Activated CD4-positive, alpha-beta T cell treated with anti-CD3 and anti-CD28 coated beads, Interleukin-2, amount 10 ng/mL, durations not matched to agents 7 days and 5 days (primary cell): ENCODE results near the gene ZNF679. TPM values are rescaled to one million over a fixed set of nuclear protein-coding genes. Genes with fewer than 3 reads are reported as not detected.
"Not testable (repeated sequence)": the region's sequence is repeated elsewhere in the genome, so short reads cannot be mapped to it uniquely, and the experiment has no call there.

Experiments used
- CTCF ChIA-PET: fragments of 350-600 bp; sonication (Branson Sonifier 250); formaldehyde crosslinking; loops from one replicate; lab custom pipeline; 2021; ENCODE audit warnings: antibody characterized with exemption; lab: Charles Lee
- POLR2A ChIA-PET: fragments of 350-600 bp; sonication (Branson Sonifier 250); formaldehyde crosslinking; loops from one replicate; lab custom pipeline; 2021; ENCODE audit warnings: antibody characterized with exemption; lab: Charles Lee
- DNase-seq: peaks from one replicate; pipeline ENCODE4 v3.0.0-alpha.2; 2020
- H3K27ac Mint-ChIP-seq: one replicate; pipeline ENCODE4 v1.8.0; 2021; ENCODE audit warnings: mild to moderate bottlenecking, moderate library complexity, mixed read lengths
- H3K27me3 Mint-ChIP-seq: one replicate; pipeline ENCODE4 v1.8.0; 2021; ENCODE audit warnings: mixed read lengths
- H3K36me3 Mint-ChIP-seq: one replicate; pipeline ENCODE4 v1.8.0; 2021; ENCODE audit warnings: low read depth, mixed read lengths
- H3K4me1 Mint-ChIP-seq: one replicate; pipeline ENCODE4 v1.8.0; 2021; ENCODE audit warnings: mixed read lengths
- H3K4me3 Mint-ChIP-seq: one replicate; pipeline ENCODE4 v1.8.0; 2021; ENCODE audit warnings: mild to moderate bottlenecking, moderate library complexity, mixed read lengths
- H3K9me3 Mint-ChIP-seq: one replicate; pipeline ENCODE4 v1.8.0; 2021; ENCODE audit warnings: mixed read lengths
- total RNA-seq, 2 experiments: library from RNA; stranded (reverse); gene quantifications; one replicate each; pipeline ENCODE4 v1.2.3, GENCODE V29; 2021

ZNF679 gene
- total RNA-seq, 2 experiments from 2014 or later = not detected

DNA sequence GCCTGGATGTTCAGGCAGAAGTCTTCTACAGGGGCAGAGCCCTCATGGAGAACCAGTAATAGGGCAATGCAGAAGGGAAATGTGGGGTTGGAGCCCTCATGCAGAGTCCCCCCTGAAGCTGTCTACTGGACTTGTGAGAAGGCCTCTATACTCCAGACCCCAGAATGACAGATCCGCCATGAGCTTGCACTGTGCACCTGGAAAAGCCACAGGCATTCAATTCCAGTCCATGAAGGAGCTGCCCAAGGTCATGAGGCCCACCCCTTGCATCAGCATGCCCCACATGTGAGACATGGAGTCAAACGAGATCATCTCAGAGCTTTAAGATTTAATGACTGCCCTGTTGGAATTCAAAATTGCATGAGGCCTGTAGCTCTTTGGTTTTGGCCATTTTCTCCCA lies 4.9 kb upstream of the ZNF679 start:
- Mint-ChIP-seq H3K27ac (no peak overlapping the region), H3K4me1 (no peaks in the 10 kb centered on the region), H3K36me3 (peaks cover 2% of the 10 kb centered on the region), H3K4me3 (no peak overlapping the region), H3K27me3 (no peaks in the 10 kb centered on the region), H3K9me3 (peaks cover 57% of the 10 kb centered on the region)
- POLR2A ChIA-PET = no interaction called here
- no peak for DNase-seq
- CTCF ChIA-PET = no interaction called here

DNA sequence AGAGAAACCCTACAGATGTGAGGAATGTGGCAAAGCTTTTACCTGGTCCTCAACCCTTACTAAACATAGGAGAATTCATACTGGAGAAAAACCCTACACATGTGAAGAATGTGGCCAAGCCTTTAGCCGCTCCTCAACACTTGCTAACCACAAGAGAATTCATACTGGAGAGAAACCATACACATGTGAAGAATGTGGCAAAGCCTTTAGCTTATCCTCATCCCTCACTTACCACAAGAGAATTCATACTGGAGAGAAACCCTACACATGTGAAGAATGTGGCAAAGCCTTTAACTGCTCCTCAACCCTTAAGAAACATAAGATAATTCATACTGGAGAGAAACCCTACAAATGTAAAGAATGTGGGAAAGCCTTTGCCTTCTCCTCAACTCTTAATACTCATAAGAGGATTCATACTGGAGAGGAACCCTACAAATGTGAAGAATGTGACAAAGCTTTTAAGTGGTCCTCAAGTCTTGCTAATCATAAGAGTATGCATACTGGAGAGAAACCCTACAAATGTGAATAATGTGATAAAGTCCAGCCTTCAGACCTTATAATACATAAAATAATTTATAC lies 38.2 kb downstream of the ZNF679 start:
- no peak overlapping the region for H3K4me3 Mint-ChIP-seq
- H3K4me1 Mint-ChIP-seq = no peaks in the 10 kb centered on the region
- peaks cover 34% of the 10 kb centered on the region for H3K9me3 Mint-ChIP-seq
- POLR2A ChIA-PET = no interaction called here
- H3K27me3 Mint-ChIP-seq = no peaks in the 10 kb centered on the region
- no peak overlapping the region for H3K27ac Mint-ChIP-seq
- CTCF ChIA-PET = no interaction called here
- peaks cover 3% of the 10 kb centered on the region for H3K36me3 Mint-ChIP-seq
- no peak for DNase-seq

DNA sequence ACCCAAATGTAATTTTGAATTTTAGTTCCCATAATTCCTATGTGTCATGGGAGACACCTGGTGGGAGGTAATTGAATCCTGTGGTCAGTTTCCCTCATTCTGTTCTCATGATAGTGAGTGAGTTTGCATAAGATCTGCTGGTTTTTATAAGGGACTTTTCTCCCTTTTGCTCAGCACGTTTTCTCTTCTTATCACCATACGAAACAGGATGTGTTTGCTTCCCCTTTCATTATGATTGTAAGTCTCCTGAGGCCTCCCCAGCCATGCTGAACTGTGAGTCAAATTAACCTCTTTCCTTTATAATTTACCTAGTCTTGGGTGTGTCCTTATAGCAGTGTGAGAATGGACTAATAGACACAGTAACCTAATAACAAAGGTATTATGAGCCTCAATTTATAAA lies 49.4 kb downstream of the ZNF679 start:
- Mint-ChIP-seq H3K27me3 (no peaks in the 10 kb centered on the region), H3K4me1 (no peaks in the 10 kb centered on the region), H3K36me3 (no peaks in the 10 kb centered on the region), H3K27ac (no peak overlapping the region), H3K9me3 (peaks cover 24% of the 10 kb centered on the region), H3K4me3 (no peak overlapping the region)
- no peak for DNase-seq
- ChIA-PET POLR2A (no interaction called here), CTCF (no interaction called here)

DNA sequence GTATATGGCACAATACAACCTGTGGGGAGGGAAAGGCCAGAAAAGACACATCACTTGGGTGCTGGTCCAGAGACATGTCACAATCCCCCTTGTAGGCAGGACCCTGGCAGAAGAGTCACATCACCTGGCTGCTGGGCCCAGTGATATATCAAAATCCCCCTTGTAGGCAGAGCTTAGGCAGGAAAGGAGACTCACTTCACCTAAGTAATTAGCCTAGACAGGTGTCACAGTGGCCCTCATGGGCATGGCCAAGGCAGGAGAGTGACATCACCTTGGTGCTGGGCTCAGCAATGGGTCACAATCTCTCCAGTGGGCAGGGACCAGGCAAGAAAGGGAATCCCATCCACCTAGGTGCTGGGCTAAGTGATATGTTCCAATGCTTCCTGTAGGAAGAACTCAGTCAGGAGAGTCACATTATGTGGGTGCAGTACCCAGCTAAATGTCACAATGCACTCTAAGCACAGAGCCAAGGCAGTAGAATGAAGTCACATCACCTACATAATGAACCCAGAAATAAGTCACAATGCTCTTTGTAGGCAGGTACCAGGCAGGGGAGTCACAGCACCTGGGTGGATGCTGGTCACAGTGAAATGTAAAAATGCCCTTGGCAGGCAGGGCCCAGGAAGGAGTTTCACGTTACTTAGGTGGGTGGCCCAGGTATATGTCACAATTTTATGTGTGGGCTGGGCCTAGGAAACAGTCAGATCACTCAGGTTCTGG lies 66.6 kb downstream of the ZNF679 start:
- Mint-ChIP-seq H3K27ac (no peak overlapping the region), H3K27me3 (no peaks in the 10 kb centered on the region), H3K9me3 (peaks cover 25% of the 10 kb centered on the region), H3K4me1 (no peaks in the 10 kb centered on the region), H3K36me3 (no peaks in the 10 kb centered on the region), H3K4me3 (no peak overlapping the region)
- DNase-seq = no peak
- ChIA-PET POLR2A (no interaction called here), CTCF (no interaction called here)

DNA sequence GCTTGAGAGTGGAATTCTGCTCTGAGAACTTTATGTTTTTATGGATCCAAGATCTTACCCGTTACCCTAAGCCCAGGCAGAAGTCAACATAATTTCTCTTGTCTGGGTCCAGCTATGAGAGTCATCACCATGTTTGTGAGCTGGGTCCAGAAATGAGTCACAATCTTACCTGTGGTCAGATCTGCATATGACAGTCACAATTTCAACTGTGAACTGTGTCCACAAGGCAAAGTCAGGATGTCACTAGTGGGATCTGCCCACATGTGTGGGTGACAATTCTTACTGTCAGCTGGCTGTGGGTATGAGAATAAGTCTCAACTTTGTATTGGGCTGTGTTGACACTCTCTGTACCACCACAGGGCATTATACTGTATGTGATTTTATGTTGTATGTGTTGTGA lies 69.1 kb downstream of the ZNF679 start:
- H3K27me3 Mint-ChIP-seq, H3K27ac Mint-ChIP-seq, CTCF ChIA-PET, H3K4me3 Mint-ChIP-seq, H3K4me1 Mint-ChIP-seq, H3K36me3 Mint-ChIP-seq, DNase-seq, POLR2A ChIA-PET: not testable (repeated sequence)
- peaks cover 26% of the 10 kb centered on the region for H3K9me3 Mint-ChIP-seq

DNA sequence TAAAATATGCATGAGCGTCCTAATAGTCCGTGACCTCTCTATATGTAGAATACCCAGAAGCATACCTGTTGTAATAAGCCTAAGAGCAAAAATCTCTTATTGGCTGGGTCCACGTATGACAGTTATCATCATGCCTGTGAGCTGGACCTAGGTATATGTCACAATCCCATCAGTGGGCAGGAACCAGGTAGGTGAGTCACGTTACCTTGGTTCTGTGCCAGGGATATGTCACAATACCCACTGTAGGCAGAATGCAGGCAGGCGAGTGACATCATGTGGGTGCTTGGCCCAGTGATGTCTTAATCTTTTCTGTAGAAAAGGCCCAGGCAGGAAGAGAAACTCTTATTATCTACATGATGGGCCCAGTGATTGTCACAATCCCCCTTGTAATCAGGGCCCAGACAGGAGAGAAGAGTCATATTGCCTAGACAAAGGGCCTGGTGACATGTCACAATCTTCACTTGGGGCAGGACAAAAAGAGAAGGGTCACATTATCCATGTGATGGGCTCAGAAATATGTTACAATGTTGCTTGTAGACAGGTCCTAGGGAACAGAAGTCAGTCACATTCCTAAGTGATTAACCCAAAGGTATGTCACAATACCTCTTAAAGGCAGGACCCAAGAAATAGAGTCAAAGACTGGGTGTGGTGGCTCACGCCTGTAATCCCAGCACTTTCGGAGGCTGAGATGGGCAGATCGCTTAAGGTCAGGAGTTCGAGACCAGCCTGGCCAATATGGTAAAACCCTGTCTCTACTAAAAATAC lies 72.5 kb downstream of the ZNF679 start:
- no peak overlapping the region for H3K4me3 Mint-ChIP-seq
- no peaks in the 10 kb centered on the region for H3K27me3 Mint-ChIP-seq
- no peak overlapping the region for H3K27ac Mint-ChIP-seq
- POLR2A ChIA-PET = no interaction called here
- H3K36me3 Mint-ChIP-seq = no peaks in the 10 kb centered on the region
- CTCF ChIA-PET = no interaction called here
- peaks cover 5% of the 10 kb centered on the region for H3K4me1 Mint-ChIP-seq
- DNase-seq = no peak
- peaks cover 32% of the 10 kb centered on the region for H3K9me3 Mint-ChIP-seq

DNA sequence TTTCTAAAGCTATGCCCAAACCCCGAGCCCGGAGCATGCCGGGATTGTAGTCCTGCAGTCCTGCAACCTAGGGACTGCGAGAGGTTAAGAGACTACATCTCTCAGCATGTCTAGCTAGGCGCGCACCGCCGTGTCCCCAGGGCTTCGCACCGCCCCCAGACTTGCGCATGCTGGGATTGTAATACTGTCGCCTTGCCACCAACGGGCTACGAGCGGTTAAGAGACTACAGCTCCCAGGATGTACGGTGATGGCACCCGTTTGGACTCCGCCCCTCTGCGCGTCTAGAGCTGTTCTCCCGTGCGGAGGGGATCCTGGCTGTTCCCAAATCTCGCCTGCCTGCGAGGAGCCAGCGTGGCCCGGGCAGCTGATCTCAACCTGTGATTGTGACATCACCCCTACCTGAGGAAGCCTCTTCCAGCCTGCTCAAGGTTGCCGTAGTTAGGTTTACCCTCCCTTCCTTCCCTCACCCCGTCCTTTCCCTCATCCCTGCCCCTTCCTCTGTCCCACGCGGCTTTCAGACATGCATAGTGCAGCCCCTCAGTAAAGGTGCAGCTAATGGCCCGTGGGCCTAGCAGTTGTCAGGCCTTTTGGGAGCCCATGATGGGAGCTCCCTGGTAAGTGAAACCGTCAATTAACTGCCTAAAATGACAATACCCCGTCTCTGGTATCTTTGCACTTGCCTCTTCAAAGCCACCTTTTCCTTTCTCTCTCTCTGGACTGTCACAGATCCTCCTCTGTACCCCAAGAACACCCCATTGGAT lies 79.2 kb downstream of the ZNF679 start:
- peak; percentile 96 for DNase-seq
- H3K4me3 Mint-ChIP-seq = peak overlapping the region; percentile 85

DNA sequence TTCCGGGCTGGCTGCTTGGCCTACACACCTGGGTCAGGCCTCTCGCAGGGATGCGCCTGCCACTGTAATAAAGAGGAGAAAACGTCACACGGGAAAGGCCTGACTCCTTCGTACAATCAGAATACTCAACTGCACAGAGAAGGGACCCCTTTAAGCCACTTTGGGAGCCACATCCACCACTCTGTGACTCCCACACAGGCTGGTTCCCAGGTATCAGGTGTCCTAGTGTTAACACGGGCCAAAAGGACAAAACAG lies 79.7 kb downstream of the ZNF679 start:
- peak overlapping the region; percentile 95 for H3K27ac Mint-ChIP-seq
- POLR2A ChIA-PET = interaction anchor here (0.6 to 1.8 kb wide), 2 partner anchors 255 to 730 kb away, joined by 3 to 8 read pairs; partner anchors contain the start of gene ZNF680
- no peaks in the 10 kb centered on the region for H3K27me3 Mint-ChIP-seq
- peaks cover 28% of the 10 kb centered on the region for H3K4me1 Mint-ChIP-seq
- peak overlapping the region; percentile 85 for H3K4me3 Mint-ChIP-seq
- peaks cover 5% of the 10 kb centered on the region for H3K36me3 Mint-ChIP-seq
- DNase-seq = no peak
- peaks cover 14% of the 10 kb centered on the region for H3K9me3 Mint-ChIP-seq
- CTCF ChIA-PET = interaction anchor here (1.5 kb wide), 1 partner anchor 12 kb away, joined by 3 read pairs; no protein-coding TSS in a partner anchor

More for the DNA sequence above, 79.2 kb downstream of the ZNF679 start:
- Mint-ChIP-seq H3K27ac (peak overlapping the region; percentile 95), H3K9me3 (peaks cover 14% of the 10 kb centered on the region), H3K27me3 (no peaks in the 10 kb centered on the region), H3K4me1 (peaks cover 23% of the 10 kb centered on the region), H3K36me3 (peaks cover 5% of the 10 kb centered on the region)
- POLR2A ChIA-PET = interaction anchor here (0.6 to 1.8 kb wide), 5 partner anchors 256 to 1492 kb away, joined by 3 to 8 read pairs (median 3); partner anchors contain the start of genes ZNF107 and ZNF680
- CTCF ChIA-PET = interaction anchor here (0.7 to 1.5 kb wide), 3 partner anchors 10 to 14 kb away, joined by 3 read pairs; no protein-coding TSS in a partner anchor

DNA sequence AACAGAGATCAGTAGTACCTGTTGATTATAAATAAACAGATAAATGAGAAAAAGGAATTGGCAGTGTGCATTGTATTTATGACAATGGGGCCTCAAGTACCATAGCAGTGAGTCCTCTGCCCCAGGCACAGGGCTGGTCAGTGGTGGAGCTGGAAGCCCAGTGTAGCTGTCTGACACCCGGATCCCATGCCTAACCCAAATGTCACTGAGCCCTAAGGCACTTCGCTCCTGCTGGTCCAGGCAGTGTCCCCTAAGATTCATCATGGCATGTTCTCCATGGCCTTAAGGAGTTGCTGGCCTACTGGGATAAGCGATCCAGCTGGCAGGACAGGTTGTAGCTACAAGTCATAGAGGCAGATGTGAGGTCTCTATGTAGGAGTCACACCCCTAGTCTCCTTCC lies 82.2 kb downstream of the ZNF679 start:
- CTCF ChIA-PET = no interaction called here

DNA sequence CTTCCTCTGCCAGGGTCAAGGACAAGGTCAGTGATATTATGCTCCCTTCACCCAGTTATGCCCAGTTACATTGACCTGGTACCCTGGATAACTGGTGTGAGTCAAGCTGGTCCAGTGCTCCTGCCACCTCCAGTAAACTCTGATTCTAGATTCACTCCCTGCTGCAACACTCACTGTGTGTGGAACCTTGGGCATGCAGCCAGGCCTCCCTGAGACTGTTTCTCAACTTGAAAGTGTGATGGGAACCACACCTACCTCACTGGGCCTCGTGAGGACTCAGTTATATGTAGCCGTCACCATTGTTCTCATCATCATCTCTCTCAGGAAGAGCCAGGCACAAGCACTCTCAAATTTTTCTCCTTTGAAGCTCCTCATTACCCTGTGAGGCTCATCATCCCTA lies 84.6 kb downstream of the ZNF679 start:
- ChIA-PET POLR2A (no interaction called here), CTCF (interaction anchor here (2.3 kb wide), 1 partner anchor 9 kb away, joined by 7 read pairs; no protein-coding TSS in a partner anchor)
- H3K27me3 Mint-ChIP-seq = no peaks in the 10 kb centered on the region
- H3K4me3 Mint-ChIP-seq = peak overlapping the region; percentile 10
- peaks cover 39% of the 10 kb centered on the region for H3K36me3 Mint-ChIP-seq
- peak overlapping the region; percentile 100 for H3K27ac Mint-ChIP-seq
- H3K4me1 Mint-ChIP-seq = peaks cover 35% of the 10 kb centered on the region
- peaks cover 18% of the 10 kb centered on the region for H3K9me3 Mint-ChIP-seq
- DNase-seq = no peak

More for the DNA sequence above, 82.2 kb downstream of the ZNF679 start:
- no peaks in the 10 kb centered on the region for H3K27me3 Mint-ChIP-seq
- no peak overlapping the region for H3K4me3 Mint-ChIP-seq
- H3K4me1 Mint-ChIP-seq = peaks cover 43% of the 10 kb centered on the region
- DNase-seq = no peak
- no peak overlapping the region for H3K27ac Mint-ChIP-seq
- H3K9me3 Mint-ChIP-seq = peaks cover 11% of the 10 kb centered on the region
- peaks cover 18% of the 10 kb centered on the region for H3K36me3 Mint-ChIP-seq
- POLR2A ChIA-PET = no interaction called here

DNA sequence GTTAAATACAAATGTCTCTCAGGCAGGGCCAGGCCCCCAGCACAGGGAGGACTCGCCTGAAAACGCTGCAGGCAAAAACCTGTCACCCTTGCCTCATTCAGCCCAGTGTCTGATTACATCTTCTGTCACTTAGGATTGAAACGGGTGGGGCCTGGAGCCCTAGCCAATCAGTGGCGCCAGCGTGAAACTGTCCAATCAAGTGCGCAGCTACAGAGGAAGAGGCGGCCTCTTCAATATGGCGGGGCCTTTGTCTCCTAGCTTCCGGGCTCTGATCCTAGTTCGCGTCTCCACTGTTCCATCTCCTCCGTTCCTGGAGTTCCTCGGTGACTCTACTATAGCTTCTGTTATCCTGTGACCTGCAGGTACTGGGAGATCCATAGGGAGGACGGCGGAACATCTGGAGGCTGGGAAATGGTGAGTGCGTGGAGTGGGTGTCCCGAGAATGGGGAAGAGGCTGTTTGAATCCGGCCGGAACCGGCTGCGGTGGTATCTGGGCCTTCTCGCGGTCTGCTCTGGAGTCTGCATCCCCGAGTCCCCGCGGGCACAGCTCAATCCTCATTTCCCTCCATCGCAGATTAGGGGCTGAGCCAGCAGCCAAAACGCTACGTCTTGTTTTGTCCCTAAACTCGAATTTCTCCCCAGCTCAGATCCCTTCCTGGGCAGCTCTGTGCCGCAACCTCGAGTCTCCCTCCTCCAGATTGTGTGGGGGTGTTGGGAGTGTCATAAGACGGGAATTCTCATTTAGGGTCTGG lies 85.6 kb downstream of the ZNF679 start, which contains the start of gene ZNF736:
ZNF736 (plus strand) TSS at position 222 of the 752 bp plus-strand sequence; CDS start at position 412, 190 bp downstream.
- Mint-ChIP-seq H3K9me3 (peaks cover 20% of the 10 kb centered on the region), H3K36me3 (peaks cover 39% of the 10 kb centered on the region), H3K27me3 (no peaks in the 10 kb centered on the region), H3K4me3 (peak within 1 kb of the TSS; percentile 99), H3K4me1 (peaks cover 33% of the 10 kb centered on the region), H3K27ac (peak within 1 kb of the TSS; percentile 100)
- DNase-seq = peak; percentile 92
- ChIA-PET CTCF (interaction anchor here (0.8 to 2.3 kb wide), 2 partner anchors 10 to 11 kb away, joined by 3 to 7 read pairs; no protein-coding TSS in a partner anchor), POLR2A (interaction anchor here (1.4 kb wide), 2 partner anchors 249 to 352 kb away, joined by 4 read pairs; partner anchors contain the start of genes ZNF107 and ZNF680)
